NB4 (cell line): ENCODE measurements around the gene MAP2K7.

ENCODE experiments used
- CTCF ChIP-seq: IDR thresholded peaks from one replicate; pipeline ENCODE4 v1.5.1; 2012; ENCODE audit warnings: low read depth, low read length
- POLR2A ChIP-seq: IDR thresholded peaks from 2 replicates; pipeline ENCODE4 v1.6.1; 2011; ENCODE audit warnings: mild to moderate bottlenecking; ENCODE audit not compliant: insufficient read length; ENCODE audit errors: extremely low read depth

DNA sequence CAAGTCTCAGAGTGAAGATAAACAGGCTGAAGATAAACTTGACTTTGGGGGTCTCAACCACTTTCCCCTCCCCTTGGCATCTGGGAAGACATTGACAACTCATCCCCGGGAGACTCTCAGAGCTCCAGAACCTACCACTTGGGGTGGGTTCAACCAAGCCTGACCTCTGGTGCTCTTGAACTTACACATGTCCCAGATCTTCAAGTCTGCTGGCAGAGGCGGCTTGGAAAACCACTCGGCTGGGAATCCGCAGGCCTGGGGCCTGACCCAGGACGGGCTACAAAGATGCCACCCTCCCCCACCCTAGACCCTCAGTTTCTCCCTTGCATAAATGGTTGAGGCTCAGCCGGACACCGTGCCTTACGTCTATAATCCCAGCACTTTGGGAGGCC is 14.9 kb upstream of the MAP2K7 start:
- TF ChIP-seq CTCF = no peak
- TF ChIP-seq POLR2A = no peak
